ENCODE data around the gene DYRK1A.

The DYRK1A gene

GRCh38 chr21:37370152-37371040, 3.8 kb downstream of the DYRK1A start:
- peak overlapping the region; percentile 81 for H3K4me3 ChIP-seq (ENCODE audit: low read depth, low read length)

DNA sequence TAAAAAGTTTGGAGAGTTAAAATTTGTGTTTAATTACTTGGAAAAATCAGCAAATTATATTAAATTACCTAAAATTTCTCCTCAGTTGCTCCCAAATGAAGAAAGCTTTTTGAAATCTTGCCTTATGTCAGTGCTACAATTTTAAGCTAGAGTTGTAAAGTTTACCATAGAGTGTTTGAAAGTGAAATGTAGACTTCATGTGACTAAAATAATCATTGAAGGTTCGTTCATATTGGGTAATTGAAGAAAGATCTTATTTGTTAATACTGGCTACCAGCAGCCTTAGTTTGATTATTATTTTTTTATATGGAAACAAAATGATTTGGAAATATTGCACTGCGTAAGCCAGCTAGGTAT, 4.4 kb downstream of the DYRK1A start:
- no peak for DNase-seq (ENCODE audit: low read depth)
- peak overlapping the region; percentile 81 for H3K4me3 ChIP-seq (ENCODE audit: low read depth, low read length)
- TF ChIP-seq POLR2A (IDR thresholded peaks at IDR 0.05; ENCODE audit: extremely low read depth, insufficient read length) (no peak), MAX (IDR thresholded peaks at IDR 0.05; ENCODE audit: low read depth, low read length) (no peak), MYC (IDR thresholded peaks at IDR 0.05; ENCODE audit: low read depth, low read length) (no peak)
- TF ChIP-seq, protein P1, sequence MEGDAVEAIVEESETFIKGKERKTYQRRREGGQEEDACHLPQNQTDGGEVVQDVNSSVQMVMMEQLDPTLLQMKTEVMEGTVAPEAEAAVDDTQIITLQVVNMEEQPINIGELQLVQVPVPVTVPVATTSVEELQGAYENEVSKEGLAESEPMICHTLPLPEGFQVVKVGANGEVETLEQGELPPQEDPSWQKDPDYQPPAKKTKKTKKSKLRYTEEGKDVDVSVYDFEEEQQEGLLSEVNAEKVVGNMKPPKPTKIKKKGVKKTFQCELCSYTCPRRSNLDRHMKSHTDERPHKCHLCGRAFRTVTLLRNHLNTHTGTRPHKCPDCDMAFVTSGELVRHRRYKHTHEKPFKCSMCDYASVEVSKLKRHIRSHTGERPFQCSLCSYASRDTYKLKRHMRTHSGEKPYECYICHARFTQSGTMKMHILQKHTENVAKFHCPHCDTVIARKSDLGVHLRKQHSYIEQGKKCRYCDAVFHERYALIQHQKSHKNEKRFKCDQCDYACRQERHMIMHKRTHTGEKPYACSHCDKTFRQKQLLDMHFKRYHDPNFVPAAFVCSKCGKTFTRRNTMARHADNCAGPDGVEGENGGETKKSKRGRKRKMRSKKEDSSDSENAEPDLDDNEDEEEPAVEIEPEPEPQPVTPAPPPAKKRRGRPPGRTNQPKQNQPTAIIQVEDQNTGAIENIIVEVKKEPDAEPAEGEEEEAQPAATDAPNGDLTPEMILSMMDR (IDR thresholded peaks at IDR 0.05; ENCODE audit: low read depth, low read length): no peak

More at GRCh38 chr21:37370152-37371040, 3.8 kb downstream of the DYRK1A start:
- peak; percentile 31 for TF ChIP-seq POLR2A (IDR thresholded peaks at IDR 0.05; ENCODE audit: extremely low read depth, insufficient read length)
- TF ChIP-seq, protein P1 (IDR thresholded peaks at IDR 0.05; ENCODE audit: low read depth, low read length): no peak
- peak; percentile 80 for DNase-seq (ENCODE audit: low read depth)

- TF ChIP-seq MAX (IDR thresholded peaks at IDR 0.05; ENCODE audit: low read depth, low read length) (no peak), MYC (IDR thresholded peaks at IDR 0.05; ENCODE audit: low read depth, low read length) (no peak), POLR2A (IDR thresholded peaks at IDR 0.05; ENCODE audit: extremely low read depth, insufficient read length) (no peak)
- TF ChIP-seq, protein P1 (IDR thresholded peaks at IDR 0.05; ENCODE audit: low read depth, low read length): no peak
- DNase-seq (ENCODE audit: low read depth): no peak
- H3K4me3 ChIP-seq (ENCODE audit: low read depth, low read length): no peak overlapping the region
These were observed 5.7 kb downstream of the DYRK1A start for GRCh38 chr21:37372127-37372731.

DNA sequence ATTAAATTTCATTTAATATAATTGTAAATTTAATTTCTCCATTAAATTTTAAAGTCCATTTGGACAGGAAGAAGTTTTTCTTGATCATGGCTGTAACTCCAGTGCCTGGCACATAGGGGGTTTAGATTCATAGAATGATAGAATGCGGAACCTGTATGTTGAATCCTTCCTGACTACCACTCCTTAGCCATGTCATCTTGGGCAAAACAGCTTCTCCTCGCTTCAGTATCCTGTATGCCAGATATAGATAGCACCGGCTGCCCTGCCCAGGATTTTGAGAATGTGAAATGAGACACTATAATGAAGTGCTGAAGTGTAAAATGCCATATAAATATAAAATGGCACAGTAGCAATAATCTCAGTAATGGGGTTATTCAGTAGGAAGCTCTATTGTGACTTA, 6.4 kb downstream of the DYRK1A start:
- DNase-seq (ENCODE audit: low read depth): no peak
- no peak overlapping the region for H3K4me3 ChIP-seq (ENCODE audit: low read depth, low read length)
- TF ChIP-seq POLR2A (IDR thresholded peaks at IDR 0.05; ENCODE audit: extremely low read depth, insufficient read length) (no peak), MYC (IDR thresholded peaks at IDR 0.05; ENCODE audit: low read depth, low read length) (no peak), MAX (IDR thresholded peaks at IDR 0.05; ENCODE audit: low read depth, low read length) (no peak)
- TF ChIP-seq, protein P1 (IDR thresholded peaks at IDR 0.05; ENCODE audit: low read depth, low read length): no peak

- no peak overlapping the region for H3K4me3 ChIP-seq (ENCODE audit: low read depth, low read length)
- TF ChIP-seq MAX (IDR thresholded peaks at IDR 0.05; ENCODE audit: low read depth, low read length) (no peak), MYC (IDR thresholded peaks at IDR 0.05; ENCODE audit: low read depth, low read length) (no peak), POLR2A (IDR thresholded peaks at IDR 0.05; ENCODE audit: extremely low read depth, insufficient read length) (no peak)
- TF ChIP-seq, protein P1 (IDR thresholded peaks at IDR 0.05; ENCODE audit: low read depth, low read length): no peak
- no peak for DNase-seq (ENCODE audit: low read depth)
These were observed 7.0 kb downstream of the DYRK1A start for GRCh38 chr21:37373539-37373938.

Data from NB4 (cell line).